Measurements from ENCODE around the gene PPP2R3C. TPM values are rescaled to one million over a fixed set of nuclear protein-coding genes. Genes with fewer than 3 reads are reported as not detected.
"Not testable (repeated sequence)": the region's sequence is repeated elsewhere in the genome, so short reads cannot be mapped to it uniquely, and the experiment has no call there.

PPP2R3C gene
- total and polyA plus RNA-seq, 2 of the 4 experiments (the other 2 are of a cell fraction), result 15.9 to 17.0 TPM

GRCh38 chr14:35061113-35061791, 60.5 kb downstream of the PPP2R3C start:
- H3K56ac ChIP-seq (ENCODE audit: extremely low read depth, insufficient read depth, low read length); H3K27ac ChIP-seq (ENCODE audit: insufficient read depth, low read length); H4K20me1 ChIP-seq (ENCODE audit: insufficient read depth, low read length); H2BK15ac ChIP-seq (ENCODE audit: low read depth, low read length); H3K18ac ChIP-seq (ENCODE audit: low read depth, low read length); POLR2A ChIA-PET (ENCODE audit: unreplicated experiment); H2AK5ac ChIP-seq (ENCODE audit: low read depth, low read length); ATAC-seq (ENCODE audit: low read depth); H3K27me3 ChIP-seq (ENCODE audit: control insufficient read depth, insufficient read depth, low read length); H3K9me3 ChIP-seq (ENCODE audit: control insufficient read depth, insufficient read depth, low read length); intact Hi-C loops (cut with micrococcal nuclease); H3K4me3 ChIP-seq (ENCODE audit: insufficient read depth, low read depth, low read length); H3K4me2 ChIP-seq (ENCODE audit: low read depth, low read length); H2BK20ac ChIP-seq (ENCODE audit: low read depth, low read length); H2AFZ ChIP-seq (replicated peaks; ENCODE audit: low read length, poor library complexity); dilution Hi-C loops (cut with HindIII; ENCODE audit: low sequenced_read_pairs, unreplicated experiment); in situ Hi-C loops (cut with MboI; ENCODE audit: low sequenced_read_pairs); H3K9me1 ChIP-seq (ENCODE audit: insufficient read depth, low read length); BruUV-seq (replicated peaks); H3K23ac ChIP-seq (ENCODE audit: low read depth, low read length); H4K91ac ChIP-seq (ENCODE audit: insufficient read depth, low read depth, low read length); H3K9ac ChIP-seq (ENCODE audit: low read depth, low read length); H3K4ac ChIP-seq (ENCODE audit: low read depth, low read length); H2BK5ac ChIP-seq (ENCODE audit: low read depth, low read length, poor library complexity, severe bottlenecking); H4K5ac ChIP-seq (ENCODE audit: low read depth, low read length); H2BK120ac ChIP-seq (ENCODE audit: low read depth, low read length); DNase-seq; H3K4me1 ChIP-seq (ENCODE audit: control insufficient read depth, insufficient read depth, low read length): not testable (repeated sequence)
- WGBS, 2 experiments (ENCODE audit: extremely low coverage in 2 of 2, insufficient read length in 1 of 2), result no CpG with 5 or more reads among the region's 1 CpG
- Histone ChIP-seq H3K79me1 (ENCODE audit: low read depth in 1 of 2, low read length in 2 of 2) (peaks cover 3 to 11% of the 10 kb centered on the region in 2 experiments; a peak in 3 of 4 replicates), H3K14ac (replicated peaks; ENCODE audit: low read depth, low read length) (peak overlapping the region; percentile 71), H3K36me3 (ENCODE audit: control insufficient read depth, insufficient read depth, low read length) (peaks cover 26% of the 10 kb centered on the region), H2AK9ac (replicated peaks; ENCODE audit: low read depth, low read length, poor library complexity) (peak overlapping the region; percentile 50), H4K8ac (ENCODE audit: low read depth in 2 of 2, low read length in 2 of 2) (0 out of 4 replicates have a peak overlapping the region, but pooled peaks of 1 of the 2 experiments have one; percentile 42)
- CTCF ChIA-PET, result interaction anchor here (0.6 to 1.9 kb wide), 2 partner anchors 10 to 99 kb away, joined by 3 to 6 read pairs; no protein-coding TSS in a partner anchor
